Endothelial cell (in vitro differentiated cells): ENCODE data around the gene GPR32. TPM values are rescaled to one million over a fixed set of nuclear protein-coding genes. Genes with fewer than 3 reads are reported as not detected.
A peak's percentile ranks its signal among the peaks of the same experiment; 100 is the strongest.

Experiments used
- DNase-seq: peaks from one replicate; pipeline ENCODE4 v3.0.0; 2021; ENCODE audit warnings: low spot score
- H3K27ac Mint-ChIP-seq: one replicate; pipeline ENCODE4 v1.8.0; 2021; ENCODE audit warnings: mixed read lengths, inconsistent platforms; ENCODE audit not compliant: unreplicated experiment
- H3K27me3 Mint-ChIP-seq: one replicate; pipeline ENCODE4 v1.8.0; 2021; ENCODE audit warnings: mild to moderate bottlenecking, moderate library complexity, mixed read lengths, inconsistent platforms; ENCODE audit not compliant: unreplicated experiment
- H3K36me3 Mint-ChIP-seq: one replicate; pipeline ENCODE4 v1.8.0; 2021; ENCODE audit warnings: mild to moderate bottlenecking, low read depth, mixed read lengths, inconsistent platforms; ENCODE audit not compliant: unreplicated experiment
- H3K4me1 Mint-ChIP-seq: one replicate; pipeline ENCODE4 v1.8.0; 2021; ENCODE audit warnings: mild to moderate bottlenecking, mixed read lengths, inconsistent platforms; ENCODE audit not compliant: unreplicated experiment
- H3K4me3 Mint-ChIP-seq: one replicate; pipeline ENCODE4 v1.8.0; 2021; ENCODE audit warnings: mild to moderate bottlenecking, mixed read lengths, inconsistent platforms; ENCODE audit not compliant: unreplicated experiment
- H3K9me3 Mint-ChIP-seq: one replicate; pipeline ENCODE4 v1.8.0; 2021; ENCODE audit warnings: mixed read lengths, inconsistent platforms; ENCODE audit not compliant: unreplicated experiment
- CTCF ChIP-seq: fragments of 200-600 bp; sonication (generic); IDR thresholded peaks from one replicate; pipeline ENCODE4 v1.5.0; 2021; ENCODE audit warnings: antibody characterized with exemption; ENCODE audit not compliant: unreplicated experiment
- total RNA-seq: library from RNA; stranded (reverse); fragmentation: NEBNext Ultra II Directional; extraction: Animal tissue kit (Norgen Biotek cat#: 25700); gene quantifications from one replicate; pipeline ENCODE4 v1.2.1, GENCODE V29; 2021; ENCODE audit not compliant: unreplicated experiment

The GPR32 gene
- total RNA-seq, 1 donor from 2014 or later = not detected

GRCh38 chr19:50790396-50790795, 20.1 kb downstream of the GPR32 start, which contains the start of gene ACP4:
Gene ACP4, plus strand, starts transcription at chr19:50790415. Its CDS starts 0 bp downstream, at chr19:50790415.
- H3K4me3 Mint-ChIP-seq = peak within 1 kb of the TSS; percentile 57
- no peaks in the 10 kb centered on the region for H3K4me1 Mint-ChIP-seq

GRCh38 chr19:50790922-50791467, 20.7 kb downstream of the GPR32 start:
- peaks cover 7% of the 10 kb centered on the region for H3K36me3 Mint-ChIP-seq
- H3K9me3 Mint-ChIP-seq = peaks cover 6% of the 10 kb centered on the region
- no peaks in the 10 kb centered on the region for H3K4me1 Mint-ChIP-seq
- peaks cover 13% of the 10 kb centered on the region for H3K27me3 Mint-ChIP-seq
- H3K4me3 Mint-ChIP-seq = peak overlapping the region; percentile 57
- DNase-seq = no peak
- no peak for TF ChIP-seq CTCF
- peak overlapping the region; percentile 39 for H3K27ac Mint-ChIP-seq

More at GRCh38 chr19:50790396-50790795, 20.1 kb downstream of the GPR32 start, which contains the start of gene ACP4:
- peaks cover 10% of the 10 kb centered on the region for H3K36me3 Mint-ChIP-seq
- H3K27me3 Mint-ChIP-seq = peaks cover 13% of the 10 kb centered on the region
- no peak for DNase-seq
- peak within 1 kb of the TSS; percentile 39 for H3K27ac Mint-ChIP-seq
- TF ChIP-seq CTCF = no peak
- peaks cover 6% of the 10 kb centered on the region for H3K9me3 Mint-ChIP-seq

GRCh38 chr19:50791594-50792271, 21.5 kb downstream of the GPR32 start:
- TF ChIP-seq CTCF = no peak
- peaks cover 13% of the 10 kb centered on the region for H3K27me3 Mint-ChIP-seq
- H3K27ac Mint-ChIP-seq = no peak overlapping the region
- H3K9me3 Mint-ChIP-seq = peaks cover 6% of the 10 kb centered on the region
- no peaks in the 10 kb centered on the region for H3K4me1 Mint-ChIP-seq
- H3K4me3 Mint-ChIP-seq = peak overlapping the region; percentile 57
- DNase-seq = no peak
- H3K36me3 Mint-ChIP-seq = peaks cover 7% of the 10 kb centered on the region

GRCh38 chr19:50792272-50793250, 22.3 kb downstream of the GPR32 start:
- no peak overlapping the region for H3K4me3 Mint-ChIP-seq

More at GRCh38 chr19:50792272-50793250, 22.3 kb downstream of the GPR32 start:
- Mint-ChIP-seq H3K36me3 (peaks cover 7% of the 10 kb centered on the region), H3K27me3 (peaks cover 13% of the 10 kb centered on the region), H3K27ac (no peak overlapping the region), H3K9me3 (peaks cover 6% of the 10 kb centered on the region), H3K4me1 (no peaks in the 10 kb centered on the region)
- no peak for DNase-seq
- no peak for TF ChIP-seq CTCF
